ENCODE data around the gene TRABD2B. TPM values are rescaled to one million over a fixed set of nuclear protein-coding genes. Genes with fewer than 3 reads are reported as not detected.

TRABD2B gene
- total and polyA plus RNA-seq, 12 donors, result 0.33 to 3.3 (median 0.83) TPM

GRCh38 chr1:47883963-47884362, 113.2 kb downstream of the TRABD2B start:
- Histone ChIP-seq H3K36me3 (replicated peaks in 1 of 2) (no peaks in the 10 kb centered on the region), H3K27ac (no peak overlapping the region), H3K27me3 (no peaks in the 10 kb centered on the region), H3K4me1 (replicated peaks in 1 of 2) (no peaks in the 10 kb centered on the region), H3K9me3 (replicated peaks in 1 of 3) (no peaks in the 10 kb centered on the region), H3K4me3 (no peak overlapping the region)
- intact Hi-C loops (cut with DNase I), result no loop called here
- TF ChIP-seq CTCF (IDR thresholded peaks at IDR 0.05) (no peak), POLR2A (IDR thresholded peaks at IDR 0.05) (no peak)
- no peak for DNase-seq
- 78 to 90% (median 82%) methylated on average over 1 of the region's 1 CpG for WGBS, 4 donors

- 84 to 99% (median 87%) methylated on average over 10 to 17 of the region's 17 CpGs for WGBS, 4 donors
- intact Hi-C loops (cut with DNase I), result no loop called here
- DNase-seq, result peak in 1 of 7 donors; percentile 75
These were observed 115.4 kb downstream of the TRABD2B start for GRCh38 chr1:47881505-47882442.

GRCh38 chr1:47876587-47876963, 120.6 kb downstream of the TRABD2B start:
- TF ChIP-seq CTCF (IDR thresholded peaks at IDR 0.05) (no peak), POLR2A (IDR thresholded peaks at IDR 0.05) (no peak)
- 83 to 90% (median 88%) methylated on average over 2 to 4 of the region's 4 CpGs for WGBS, 4 donors
- intact Hi-C loops (cut with DNase I), result no loop called here
- Histone ChIP-seq H3K4me3 (no peak overlapping the region), H3K36me3 (replicated peaks in 1 of 2) (no peaks in the 10 kb centered on the region), H3K27me3 (no peaks in the 10 kb centered on the region), H3K27ac (no peak overlapping the region), H3K9me3 (replicated peaks in 1 of 3) (no peaks in the 10 kb centered on the region), H3K4me1 (replicated peaks in 1 of 2) (no peaks in the 10 kb centered on the region)
- DNase-seq, result no peak

More at GRCh38 chr1:47881505-47882442, 115.4 kb downstream of the TRABD2B start:
- TF ChIP-seq POLR2A (IDR thresholded peaks at IDR 0.05) (no peak), CTCF (IDR thresholded peaks at IDR 0.05) (no peak)
- Histone ChIP-seq H3K4me1 (replicated peaks in 1 of 2) (no peaks in the 10 kb centered on the region), H3K4me3 (no peak overlapping the region), H3K9me3 (replicated peaks in 1 of 3) (no peaks in the 10 kb centered on the region), H3K27me3 (no peaks in the 10 kb centered on the region), H3K36me3 (replicated peaks in 1 of 2) (no peaks in the 10 kb centered on the region), H3K27ac (peak overlapping the region in 1 of 5 donors; percentile 26)

GRCh38 chr1:47875831-47876586, 121.2 kb downstream of the TRABD2B start:
- TF ChIP-seq CTCF (IDR thresholded peaks at IDR 0.05) (no peak), POLR2A (IDR thresholded peaks at IDR 0.05) (no peak)
- 81 to 86% (median 85%) methylated on average over 5 of the region's 5 CpGs for WGBS, 4 donors
- no peak for DNase-seq
- intact Hi-C loops (cut with DNase I), result no loop called here
- Histone ChIP-seq H3K9me3 (replicated peaks in 1 of 3) (no peaks in the 10 kb centered on the region), H3K36me3 (replicated peaks in 1 of 2) (no peaks in the 10 kb centered on the region), H3K27ac (no peak overlapping the region), H3K4me3 (no peak overlapping the region), H3K27me3 (no peaks in the 10 kb centered on the region), H3K4me1 (replicated peaks in 1 of 2) (no peaks in the 10 kb centered on the region)
